ENCODE measurements around the gene GPX4.

GRCh38 chr19:1065606-1066109 lies 38.1 kb upstream of the GPX4 start:
- TF ChIP-seq POLR2A (IDR thresholded peaks at IDR 0.05) (no peak), CTCF (IDR thresholded peaks at IDR 0.05) (no peak)

Data from testis (tissue), 2 donors.